Fibroblast of pulmonary artery (primary cell): ENCODE measurements around the gene OR7D4.

ENCODE experiments used
- DNase-seq: peaks from one replicate; pipeline ENCODE4 v3.0.0-alpha.2; 2010; ENCODE audit warnings: low read depth
- H3K4me3 ChIP-seq: replicated peaks from 2 replicates; pipeline ENCODE4 v1.5.1; 2011; ENCODE audit warnings: low read depth, mild to moderate bottlenecking, control low read depth, low read length, moderate library complexity
- CTCF ChIP-seq: IDR thresholded peaks from 2 replicates; pipeline ENCODE4 v1.5.1; 2011; ENCODE audit warnings: mild to moderate bottlenecking, control low read depth, low read length, inconsistent platforms; ENCODE audit errors: missing control alignments

Gene OR7D4

DNA sequence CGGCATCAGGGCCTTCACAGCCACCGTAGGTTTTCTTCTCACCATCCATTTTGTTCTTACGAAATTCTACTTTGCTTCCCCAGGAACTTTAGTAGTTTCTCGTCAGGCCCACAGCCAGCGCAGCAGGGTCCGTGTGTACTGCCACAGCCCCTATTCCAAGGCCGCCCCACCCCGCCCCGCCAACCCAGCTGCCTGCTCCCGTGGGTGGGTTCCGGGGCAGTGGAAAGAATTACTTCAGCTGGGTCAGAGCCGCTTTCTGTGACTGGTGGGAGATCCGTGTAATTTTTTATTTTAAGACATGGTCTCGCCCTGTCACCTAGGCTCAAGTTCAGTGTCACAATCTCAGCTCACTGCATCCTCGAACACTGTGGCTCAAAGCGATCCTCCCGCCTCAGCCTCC, 36.4 kb downstream of the OR7D4 start:
- DNase-seq = no peak
- no peak overlapping the region for H3K4me3 ChIP-seq
- TF ChIP-seq CTCF = no peak

- TF ChIP-seq CTCF = no peak
- H3K4me3 ChIP-seq = no peak within 1 kb of the TSS
- DNase-seq = no peak
Measured at GRCh38 chr19:9178901-9179300, 40.5 kb downstream of the OR7D4 start, which contains the start of gene OR7D2. Gene OR7D2 (plus strand): TSS chr19:9178979. CDS start chr19:9185782, 6,803 bp downstream.

DNA sequence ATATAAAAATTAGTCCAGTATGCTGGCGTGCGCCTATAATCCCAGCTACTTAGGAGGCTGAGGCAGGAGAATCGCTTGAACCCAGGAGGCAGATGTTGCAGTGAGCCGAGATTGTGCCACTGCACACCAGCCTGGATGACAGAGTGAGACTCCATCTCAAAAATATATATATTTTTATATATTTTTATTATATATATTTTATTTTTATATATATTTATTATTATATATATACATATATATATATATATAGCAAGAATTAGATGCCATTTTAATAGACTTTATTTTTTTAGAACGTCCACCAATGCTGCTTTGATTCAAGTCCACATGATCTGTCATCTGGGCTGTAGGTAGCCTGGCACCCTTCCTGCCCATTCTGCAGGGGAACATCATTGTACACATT, 44.1 kb downstream of the OR7D4 start:
- TF ChIP-seq CTCF = no peak
- H3K4me3 ChIP-seq = no peak overlapping the region
- DNase-seq = no peak

GRCh38 chr19:9171393-9171991, 47.9 kb downstream of the OR7D4 start:
- H3K4me3 ChIP-seq = no peak overlapping the region
- peak; percentile 16 for DNase-seq
- TF ChIP-seq CTCF = no peak

DNA sequence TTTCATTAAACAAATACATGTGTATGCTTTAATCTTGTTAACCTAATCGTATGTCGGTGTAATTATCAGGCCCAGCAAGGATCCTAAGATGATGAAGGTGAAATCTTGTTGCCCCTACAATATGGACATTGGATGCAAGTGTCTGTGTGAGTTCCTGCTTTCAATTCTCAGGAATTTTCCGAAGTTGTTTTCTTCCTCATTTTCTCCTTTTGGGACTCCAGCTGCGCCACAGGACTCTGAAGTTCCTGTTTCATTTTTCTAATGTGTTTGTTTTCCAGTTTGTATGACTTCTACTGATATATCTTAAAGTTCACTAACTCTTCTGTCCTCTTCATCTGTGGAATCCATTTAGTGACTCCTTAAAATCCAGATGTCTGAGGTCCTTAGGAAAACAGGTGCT, 52.5 kb downstream of the OR7D4 start:
- H3K4me3 ChIP-seq = no peak overlapping the region
- no peak for DNase-seq
- no peak for TF ChIP-seq CTCF

GRCh38 chr19:9165261-9165660, 54.1 kb downstream of the OR7D4 start:
- DNase-seq = peak; percentile 17
- no peak for TF ChIP-seq CTCF
- no peak overlapping the region for H3K4me3 ChIP-seq

GRCh38 chr19:9161427-9161826, 58.0 kb downstream of the OR7D4 start:
- no peak overlapping the region for H3K4me3 ChIP-seq
- no peak for TF ChIP-seq CTCF
- DNase-seq = no peak
